Uterus (tissue), 4 donors: Measurements from ENCODE around the gene ATR. TPM values are rescaled to one million over a fixed set of nuclear protein-coding genes. Genes with fewer than 3 reads are reported as not detected.
"Not testable (repeated sequence)": the region's sequence is repeated elsewhere in the genome, so short reads cannot be mapped to it uniquely, and the experiment has no call there.

ENCODE experiments used
- DNase-seq, 2 donors: peaks; one replicate each; pipeline ENCODE4 v3.0.0-alpha.2; 2019 to 2020
- H3K27ac ChIP-seq, 2 donors: fragments of 200-600 bp; sonication (generic); 1 replicate in 1 of 2; 2 replicates in 1 of 2; pipeline ENCODE4 v1.5.1; 2016 to 2018
- H3K27me3 ChIP-seq, 2 donors: fragments of 200-600 bp; sonication (generic); one replicate each; pipeline ENCODE4 v1.5.1; 2018 to 2019; ENCODE audit warnings: control low read depth in 1 of 2
- H3K36me3 ChIP-seq, 2 donors: fragments of 200-600 bp; sonication (generic); one replicate each; pipeline ENCODE4 v1.5.1; 2019; ENCODE audit warnings: control low read depth in 1 of 2
- H3K4me1 ChIP-seq, 2 donors: fragments of 200-600 bp; sonication (generic); one replicate each; pipeline ENCODE4 v1.5.1; 2018 to 2019; ENCODE audit warnings: control low read depth in 1 of 2
- H3K4me3 ChIP-seq, 2 donors: fragments of 200-600 bp; sonication (generic); 1 replicate in 1 of 2; 2 replicates in 1 of 2; pipeline ENCODE4 v1.5.1; 2018 to 2019; ENCODE audit warnings: mild to moderate bottlenecking in 1 of 2
- H3K9me3 ChIP-seq, 2 donors: fragments of 200-600 bp; sonication (generic); one replicate each; pipeline ENCODE4 v1.5.1; 2019; ENCODE audit warnings: control low read depth in 1 of 2
- CTCF ChIP-seq, 4 experiments: fragments of 200-600 bp in 2 of 4; fragments of 450-650 bp in 2 of 4; sonication (generic) in 2 of 4; IDR thresholded peaks; one replicate each; pipeline ENCODE4 v1.5.1; 2016 to 2019; ENCODE audit warnings: antibody characterized with exemption in 4 of 4, mild to moderate bottlenecking in 2 of 4, moderate library complexity in 1 of 4
- POLR2A ChIP-seq, 2 donors: fragments of 450-650 bp; IDR thresholded peaks; one replicate each; pipeline ENCODE4 v1.6.1; 2016; ENCODE audit warnings: antibody characterized with exemption in 2 of 2, mild to moderate bottlenecking in 1 of 2, moderate library complexity in 1 of 2
- intact Hi-C: fragments of 100-400 bp; cut with DNase I; formaldehyde crosslinking; loops from one replicate; pipeline ENCODE4 v1.15.1; 2023; ENCODE audit warnings: low total_unique reads
- total RNA-seq, 4 donors: library from RNA; depleted of rRNA in 3 of 4; stranded (reverse); fragments of >200 nt in 3 of 4; gene quantifications; one replicate each; pipeline versions ENCODE4 v1.1.0 to v1.2.4, GENCODE V29; 2014 to 2023
- donor health status: DM: yes; HTN: yes; CAD: no.

ATR gene
- total RNA-seq, 4 donors from 2014 or later, result 18.4 to 50.5 (median 31.1) TPM

- no peak for DNase-seq
- TF ChIP-seq POLR2A (IDR thresholded peaks at IDR 0.05) (no peak), CTCF (IDR thresholded peaks at IDR 0.05) (no peak)
- H3K9me3 ChIP-seq, result no peaks in the 10 kb centered on the region
- H3K27ac ChIP-seq, result no peak overlapping the region
- no peaks in the 10 kb centered on the region for H3K27me3 ChIP-seq
- H3K4me1 ChIP-seq, result peaks cover 0 to 3% of the 10 kb centered on the region in 2 donors
- intact Hi-C loops, result no loop called here
- H3K4me3 ChIP-seq, result no peak overlapping the region
- H3K36me3 ChIP-seq, result no peaks in the 10 kb centered on the region
Measured at GRCh38 chr3:142444343-142444742, 134.2 kb downstream of the ATR start.

DNA sequence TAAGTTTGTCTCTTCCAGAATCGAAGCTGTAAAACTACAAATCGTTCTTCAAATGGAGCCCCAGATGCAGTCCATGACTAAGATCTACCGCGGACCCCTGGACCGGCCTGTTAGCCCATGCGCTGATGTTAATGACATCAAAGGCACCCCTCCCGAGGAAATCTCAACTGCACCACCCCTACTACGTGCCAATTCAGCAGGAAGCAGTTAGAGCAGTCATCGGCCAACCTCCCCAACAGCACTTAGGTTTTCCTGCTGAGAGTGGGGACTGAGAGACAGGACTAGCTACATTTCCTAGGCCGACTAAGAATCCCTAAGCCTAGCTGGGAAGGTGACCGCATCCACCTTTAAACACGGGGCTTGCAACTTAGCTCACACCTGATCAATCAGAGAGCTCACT, 135.5 kb downstream of the ATR start:
- H3K4me1 ChIP-seq, intact Hi-C loops: not testable (repeated sequence)

GRCh38 chr3:142439499-142440220, 138.9 kb downstream of the ATR start:
- intact Hi-C loops, result not testable (repeated sequence)

More for the DNA sequence above, 135.5 kb downstream of the ATR start:
- not testable (repeated sequence) for H3K36me3 ChIP-seq, H3K9me3 ChIP-seq, H3K27me3 ChIP-seq, H3K27ac ChIP-seq, DNase-seq, H3K4me3 ChIP-seq

GRCh38 chr3:142438096-142438495, 140.4 kb downstream of the ATR start:
- H3K27ac ChIP-seq, H3K36me3 ChIP-seq: not testable (repeated sequence)

More at GRCh38 chr3:142439499-142440220, 138.9 kb downstream of the ATR start:
- H3K9me3 ChIP-seq, H3K36me3 ChIP-seq, H3K27ac ChIP-seq, H3K4me1 ChIP-seq, DNase-seq, H3K4me3 ChIP-seq, H3K27me3 ChIP-seq: not testable (repeated sequence)

DNA sequence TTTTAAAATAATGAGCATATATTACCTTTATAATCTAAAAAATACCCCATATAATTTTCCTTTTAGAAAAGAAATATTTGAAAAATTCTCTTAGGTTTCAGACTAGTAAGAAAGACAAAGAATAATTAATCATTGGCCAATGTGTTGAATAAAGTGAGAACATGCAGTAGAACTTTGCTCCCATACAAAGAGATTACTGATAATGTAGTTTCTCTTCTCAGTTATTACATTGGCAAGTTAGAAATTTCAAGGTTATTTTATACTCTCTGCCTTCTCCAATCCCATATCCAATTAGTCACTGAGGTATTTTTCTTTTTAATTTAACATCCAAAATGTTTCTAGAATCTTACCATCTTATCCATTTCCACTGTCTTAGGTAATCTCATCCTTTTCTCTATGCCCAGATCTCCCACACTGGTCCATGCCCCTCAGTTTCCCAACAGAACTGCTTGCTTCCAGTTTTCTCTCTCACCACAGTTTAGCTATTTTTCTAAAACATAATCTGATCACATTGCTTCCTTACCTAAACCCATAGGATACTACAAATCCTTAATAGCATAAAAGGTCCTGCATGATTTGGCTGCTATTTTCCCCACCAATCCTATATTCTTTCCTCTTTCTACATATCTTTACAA, 141.5 kb downstream of the ATR start:
- H3K27me3 ChIP-seq, result no peaks in the 10 kb centered on the region
- no peaks in the 10 kb centered on the region for H3K9me3 ChIP-seq
- no peak overlapping the region for H3K27ac ChIP-seq
- no peak overlapping the region for H3K4me3 ChIP-seq
- DNase-seq, result no peak
- no peak for TF ChIP-seq CTCF (IDR thresholded peaks at IDR 0.05)
- TF ChIP-seq POLR2A (IDR thresholded peaks at IDR 0.05), result no peak
- H3K4me1 ChIP-seq, result peaks cover 0 to 4% of the 10 kb centered on the region in 2 donors
- intact Hi-C loops, result no loop called here
- H3K36me3 ChIP-seq, result no peaks in the 10 kb centered on the region

More at GRCh38 chr3:142438096-142438495, 140.4 kb downstream of the ATR start:
- H3K4me3 ChIP-seq, H3K4me1 ChIP-seq, H3K27me3 ChIP-seq, DNase-seq, H3K9me3 ChIP-seq, intact Hi-C loops: not testable (repeated sequence)

GRCh38 chr3:142434503-142434902, 144.0 kb downstream of the ATR start:
- Histone ChIP-seq H3K4me1 (peaks cover 0 to 4% of the 10 kb centered on the region in 2 donors), H3K27ac (no peak overlapping the region), H3K9me3 (no peaks in the 10 kb centered on the region), H3K4me3 (no peak overlapping the region), H3K27me3 (no peaks in the 10 kb centered on the region), H3K36me3 (no peaks in the 10 kb centered on the region)
- DNase-seq, result no peak
- TF ChIP-seq POLR2A (IDR thresholded peaks at IDR 0.05) (no peak), CTCF (IDR thresholded peaks at IDR 0.05) (no peak)
- intact Hi-C loops, result no loop called here
